Thyroid gland (tissue), 4 donors: ENCODE measurements around the gene BNIP3.

ENCODE experiments used
- CTCF ChIP-seq, 6 experiments: fragments of 200-600 bp in 3 of 6; fragments of 450-650 bp in 3 of 6; sonication (generic) in 3 of 6; IDR thresholded peaks; one replicate each; pipeline ENCODE4 v1.5.1; 2016 to 2019; ENCODE audit warnings: antibody characterized with exemption in 6 of 6, mild to moderate bottlenecking in 2 of 6, inconsistent platforms in 1 of 6, moderate library complexity in 1 of 6
- POLR2A ChIP-seq, 2 donors: fragments of 450-650 bp; IDR thresholded peaks; one replicate each; pipeline ENCODE4 v1.6.1; 2017; ENCODE audit warnings: antibody characterized with exemption in 2 of 2, mild to moderate bottlenecking in 2 of 2, moderate library complexity in 1 of 2

DNA sequence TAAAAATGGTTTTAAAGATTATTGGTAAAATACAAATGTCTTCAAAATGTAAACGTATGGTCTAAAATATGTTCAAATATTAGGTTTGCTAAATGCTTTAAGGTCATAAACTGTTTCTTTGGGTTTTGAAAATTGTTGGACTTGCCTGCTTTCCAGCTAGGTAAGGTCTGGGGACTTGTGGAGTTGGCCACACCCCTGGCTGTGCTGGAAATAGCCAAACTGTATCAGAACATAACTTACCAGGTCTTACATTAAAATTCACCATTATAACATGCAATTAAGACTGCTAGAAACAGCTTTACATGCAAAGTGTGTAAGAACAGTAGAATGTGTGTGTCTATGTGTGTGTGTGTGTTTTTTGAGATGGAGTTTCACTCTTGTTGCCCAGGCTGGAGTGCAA lies 29.7 kb upstream of the BNIP3 start:
- TF ChIP-seq POLR2A (IDR thresholded peaks at IDR 0.05) (no peak), CTCF (IDR thresholded peaks at IDR 0.05) (no peak)
